Measurements from ENCODE around the gene AMBN. TPM values are rescaled to one million over a fixed set of nuclear protein-coding genes. Genes with fewer than 3 reads are reported as not detected.

AMBN gene
- not detected in 2 replicates for total RNA-seq
- not detected for polyA plus RNA-seq (2012)

DNA sequence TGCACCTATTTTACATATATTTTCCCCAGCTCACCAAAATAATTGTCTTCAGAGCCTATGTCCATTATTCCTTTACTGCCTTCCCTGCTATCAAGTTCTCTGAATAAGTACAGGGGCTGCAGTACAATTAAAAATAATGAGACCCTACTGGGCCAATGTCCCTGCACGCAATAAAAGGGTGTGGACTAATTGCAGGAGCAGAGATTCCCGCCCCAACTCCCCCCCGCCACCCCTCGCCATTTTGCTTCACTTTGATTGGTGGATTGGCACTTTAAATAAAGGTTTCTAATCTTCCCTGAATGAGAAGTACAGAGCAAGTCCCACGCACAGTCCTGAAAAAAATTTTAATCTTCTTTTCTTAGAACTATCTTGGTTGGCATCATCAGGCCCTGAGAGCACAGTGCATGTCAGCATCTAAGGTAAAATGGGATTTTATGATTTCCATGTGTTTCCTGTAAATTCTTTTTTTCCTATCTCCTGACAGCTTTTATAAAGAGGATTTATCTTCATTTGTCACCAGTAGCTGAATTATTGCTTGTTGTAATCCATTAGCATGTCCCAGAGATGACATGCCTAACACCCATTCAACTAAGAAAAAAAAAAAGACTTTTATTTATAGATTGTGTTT is at the start of gene AMBN:
Gene AMBN (plus strand): TSS at position 302 of the 628 bp plus-strand sequence. CDS start 103 bp downstream, at position 405.
- DNase-seq (ENCODE audit: low read depth): no peak

- DNase-seq (ENCODE audit: low read depth): peak; percentile 20
Measured at GRCh38 chr4:70544279-70544868, 47.7 kb upstream of the AMBN start.

DNA sequence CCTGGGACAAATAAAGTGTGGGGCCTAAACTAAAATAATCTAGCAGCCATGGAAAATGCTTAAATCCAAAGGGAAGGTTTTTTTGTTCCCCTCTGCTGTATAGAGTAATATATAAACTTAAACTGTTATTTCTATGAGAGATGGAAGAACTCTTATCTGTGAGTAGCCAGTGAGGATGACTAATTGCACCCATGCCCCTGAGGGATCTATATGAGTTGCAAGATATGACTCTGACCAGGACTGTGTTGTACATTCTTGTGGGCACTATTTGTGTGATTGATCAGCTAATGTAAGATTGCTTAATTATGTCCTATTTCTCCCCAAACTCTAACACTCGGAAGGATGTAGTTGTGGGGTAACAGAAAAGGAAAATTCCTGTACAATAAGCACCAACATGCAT is 35.2 kb upstream of the AMBN start:
- no peak for DNase-seq (ENCODE audit: low read depth)

GRCh38 chr4:70559211-70559830 is 32.7 kb upstream of the AMBN start:
- peak; percentile 68 for DNase-seq (ENCODE audit: low read depth)

DNA sequence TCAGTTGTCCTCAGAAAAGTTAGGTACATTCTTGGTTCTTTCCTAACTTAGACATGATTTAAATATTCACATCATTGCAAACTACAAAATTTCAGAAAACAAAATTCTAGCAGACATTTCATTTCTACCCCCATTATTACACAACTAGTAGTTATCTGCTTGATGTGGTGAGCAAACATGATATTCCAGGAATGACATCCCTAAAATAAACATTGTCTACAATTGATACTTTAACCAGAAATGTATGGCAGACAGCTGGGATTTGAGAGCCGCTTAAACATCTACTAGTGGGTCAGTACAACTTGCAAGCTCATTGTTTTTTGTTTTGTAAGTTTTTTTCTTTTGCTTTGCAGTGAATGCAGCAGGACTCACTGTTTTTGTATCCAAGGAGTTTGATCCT is 32.1 kb upstream of the AMBN start:
- DNase-seq (ENCODE audit: low read depth): no peak

GRCh38 chr4:70564033-70564432 is 28.0 kb upstream of the AMBN start:
- no peak for DNase-seq (ENCODE audit: low read depth)

DNA sequence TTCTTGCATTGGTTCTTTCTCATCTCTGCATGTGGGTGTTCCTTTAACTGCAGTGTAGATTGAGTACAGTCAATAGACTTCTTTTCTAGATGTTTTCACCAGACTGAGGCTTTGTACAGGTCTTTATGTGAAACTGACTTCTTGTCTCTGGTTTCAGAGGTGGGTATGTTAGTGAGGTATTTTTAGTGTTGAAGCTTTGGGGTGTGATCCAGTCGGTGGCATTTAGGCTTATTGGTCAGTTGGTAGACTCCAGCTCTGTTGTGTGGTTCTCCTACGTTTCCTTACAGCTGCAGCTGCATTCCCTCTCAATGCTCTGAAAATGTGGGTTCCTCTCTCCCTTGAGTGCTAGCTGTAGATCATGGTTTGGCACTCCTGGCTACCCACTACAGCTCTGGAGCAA is 21.3 kb upstream of the AMBN start:
- no peak for DNase-seq (ENCODE audit: low read depth)

DNA sequence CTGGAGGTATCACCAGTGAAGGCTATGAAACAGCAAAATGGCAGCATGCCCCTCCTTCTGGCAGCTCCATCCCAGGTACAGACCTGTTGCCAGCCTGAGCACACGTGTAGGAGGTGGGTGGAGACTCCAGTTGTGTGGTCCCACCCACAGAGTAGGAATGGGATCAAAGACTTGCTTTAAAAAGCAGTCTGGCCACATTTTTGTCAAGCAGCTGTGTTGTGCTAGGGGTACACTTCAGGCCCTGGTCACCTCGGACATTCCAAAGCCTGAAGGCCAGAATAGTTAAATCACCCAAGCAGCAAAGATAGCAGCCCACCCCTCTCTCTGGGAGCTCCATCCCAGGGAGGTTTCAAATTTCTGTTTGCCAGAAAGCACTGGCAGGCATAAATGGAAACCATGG is 20.3 kb upstream of the AMBN start:
- DNase-seq (ENCODE audit: low read depth): no peak

DNA sequence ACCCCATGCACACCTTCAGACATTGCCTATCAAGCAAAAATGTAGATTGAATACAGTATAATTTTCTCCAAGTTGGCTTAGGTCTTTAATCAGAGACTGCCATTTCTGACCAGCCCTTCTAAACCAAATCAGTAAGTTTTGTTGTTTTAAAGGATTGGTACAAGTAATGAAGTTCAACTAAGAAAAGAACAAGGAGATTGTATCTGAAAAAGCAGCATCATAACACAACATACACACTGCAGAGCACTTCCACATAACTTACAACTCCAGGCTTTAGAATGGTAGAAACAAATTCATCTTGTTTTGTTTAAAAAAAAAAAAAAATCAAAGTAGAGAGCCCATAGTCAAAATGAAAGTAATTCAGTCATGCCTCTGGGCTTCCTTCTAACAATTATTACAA is 16.1 kb upstream of the AMBN start:
- DNase-seq (ENCODE audit: low read depth): no peak

DNA sequence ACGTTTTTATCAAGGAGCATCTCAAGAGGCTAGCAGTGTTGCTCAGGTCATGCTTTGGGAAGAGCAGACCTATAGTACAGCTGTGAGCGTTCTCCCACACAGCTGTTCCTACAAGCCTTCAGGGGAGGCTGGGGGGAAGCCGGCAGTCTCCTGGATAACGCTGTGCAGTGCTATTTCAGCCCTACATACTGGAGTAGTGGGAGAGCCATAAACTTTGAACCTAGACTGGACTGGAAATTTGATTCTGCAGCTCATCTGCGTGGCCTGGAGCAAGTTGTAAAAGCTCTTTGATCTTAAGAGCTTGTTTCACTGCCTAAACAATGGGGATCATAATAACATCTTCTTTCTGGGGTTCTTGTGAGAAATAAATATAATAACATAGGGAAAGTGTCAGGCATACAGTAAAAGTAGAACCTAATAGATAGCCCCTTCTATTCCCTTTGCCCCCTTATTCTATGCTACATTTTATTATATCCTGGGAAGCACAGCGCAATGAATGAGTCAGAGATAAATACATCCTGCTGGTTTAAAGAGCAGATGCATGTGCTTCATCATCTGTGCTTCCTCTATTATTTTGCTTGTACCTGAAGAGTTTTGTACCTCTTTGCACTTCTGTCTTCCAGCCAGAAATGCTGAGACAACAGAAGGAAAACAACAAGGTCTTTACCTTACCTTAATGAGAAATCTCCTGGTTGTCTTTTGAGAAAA is 14.7 kb upstream of the AMBN start:
- DNase-seq (ENCODE audit: low read depth): no peak

DNA sequence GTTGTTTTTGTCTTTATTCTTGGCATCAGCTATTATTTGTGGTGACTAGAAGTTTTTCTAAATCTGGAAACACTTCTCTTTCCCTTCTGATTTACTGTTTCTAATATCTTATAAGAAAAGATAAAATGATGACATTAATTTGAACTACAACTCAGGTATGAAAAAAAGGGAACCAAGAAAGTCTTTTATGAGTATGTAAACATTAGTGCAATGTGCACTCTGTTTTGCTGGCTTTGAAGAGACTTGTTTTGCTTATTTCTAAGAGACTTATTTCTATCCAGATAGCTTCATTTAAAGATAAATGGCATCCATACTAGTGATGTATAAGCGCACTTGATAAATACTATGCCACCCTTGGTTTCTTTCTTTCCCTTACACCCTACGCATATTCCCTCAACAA is 10.1 kb upstream of the AMBN start:
- no peak for DNase-seq (ENCODE audit: low read depth)

- no peak for DNase-seq (ENCODE audit: low read depth)
Measured at GRCh38 chr4:70583952-70584834, 7.9 kb upstream of the AMBN start.

DNA sequence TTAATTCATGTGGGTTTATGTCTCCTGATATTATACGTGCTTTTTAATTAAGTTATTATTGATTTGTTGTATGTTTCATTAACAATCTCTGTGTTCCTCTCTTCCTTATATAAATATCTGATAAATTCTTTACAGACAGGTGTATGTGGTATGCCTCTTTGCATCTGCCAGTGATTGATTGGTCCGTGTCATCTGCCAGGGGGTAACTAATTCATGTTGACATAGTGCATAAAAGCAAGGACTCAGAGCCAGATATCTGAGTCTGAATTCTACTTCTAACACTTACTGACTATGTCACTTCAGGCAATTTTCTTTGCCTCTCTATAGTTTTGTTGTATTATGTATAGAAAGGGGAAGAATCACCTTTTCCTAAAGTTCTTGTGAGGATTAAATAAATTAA is 5.2 kb upstream of the AMBN start:
- DNase-seq (ENCODE audit: low read depth): no peak

- DNase-seq (ENCODE audit: low read depth): no peak
Measured at GRCh38 chr4:70589785-70590184, 2.3 kb upstream of the AMBN start.

GRCh38 chr4:70594196-70594595 is 2.1 kb downstream of the AMBN start:
- DNase-seq (ENCODE audit: low read depth): no peak

DNA sequence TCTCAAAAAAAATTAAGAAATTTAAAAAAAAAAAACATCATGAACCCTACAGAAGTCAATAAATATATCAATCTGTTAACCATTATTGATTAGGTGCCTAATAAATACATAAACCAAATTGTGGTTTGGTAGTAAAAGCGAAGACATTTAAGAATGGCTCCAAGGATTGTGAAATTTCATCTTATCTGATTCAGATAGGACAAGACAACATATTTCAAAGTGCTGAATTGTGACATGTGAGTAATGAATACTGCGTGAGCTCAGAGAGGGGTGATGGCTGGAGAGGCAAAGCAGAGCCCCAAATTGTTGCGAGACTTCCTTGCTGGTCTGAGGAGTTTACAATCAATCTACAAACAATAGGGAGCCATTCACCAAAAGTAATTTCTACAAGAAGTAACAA is 8.2 kb downstream of the AMBN start:
- DNase-seq (ENCODE audit: low read depth): no peak

DNA sequence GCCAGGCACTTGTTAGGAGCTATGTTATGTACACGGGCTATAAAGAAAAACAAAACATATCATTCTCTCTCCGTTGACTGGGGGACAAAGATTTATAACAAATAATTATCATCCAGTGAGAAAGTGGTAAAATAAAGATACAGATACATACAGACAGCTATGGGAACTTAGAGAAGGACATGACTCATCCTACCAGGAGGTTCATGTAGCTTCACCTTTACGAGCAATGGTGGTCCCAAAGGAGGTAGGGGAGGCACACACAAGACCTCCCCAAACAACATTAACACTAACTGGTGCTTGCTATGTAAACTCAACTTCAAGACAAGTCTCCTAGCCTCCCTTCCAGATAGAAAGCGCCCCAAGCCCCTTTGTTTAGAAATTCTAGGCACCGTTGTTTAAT is 8.9 kb downstream of the AMBN start:
- DNase-seq (ENCODE audit: low read depth): no peak

GRCh38 chr4:70601422-70602039 is 9.5 kb downstream of the AMBN start:
- DNase-seq (ENCODE audit: low read depth): peak; percentile 63

GRCh38 chr4:70603856-70604255 is 11.8 kb downstream of the AMBN start:
- DNase-seq (ENCODE audit: low read depth): no peak

DNA sequence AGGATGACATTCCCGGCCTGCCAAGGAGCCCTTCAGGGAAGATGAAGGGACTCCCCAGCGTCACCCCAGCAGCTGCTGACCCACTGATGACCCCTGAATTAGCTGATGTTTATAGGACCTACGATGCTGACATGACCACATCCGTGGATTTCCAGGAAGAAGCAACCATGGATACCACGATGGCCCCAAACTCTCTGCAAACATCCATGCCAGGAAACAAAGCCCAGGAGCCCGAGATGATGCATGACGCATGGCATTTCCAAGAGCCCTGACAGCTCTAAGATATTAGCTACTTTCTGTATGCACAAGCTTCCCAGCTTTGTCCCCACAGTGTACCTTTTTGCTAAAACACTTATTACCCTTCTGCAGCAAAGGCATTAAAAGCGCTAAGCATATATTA is 14.4 kb downstream of the AMBN start:
- DNase-seq (ENCODE audit: low read depth): no peak

DNA sequence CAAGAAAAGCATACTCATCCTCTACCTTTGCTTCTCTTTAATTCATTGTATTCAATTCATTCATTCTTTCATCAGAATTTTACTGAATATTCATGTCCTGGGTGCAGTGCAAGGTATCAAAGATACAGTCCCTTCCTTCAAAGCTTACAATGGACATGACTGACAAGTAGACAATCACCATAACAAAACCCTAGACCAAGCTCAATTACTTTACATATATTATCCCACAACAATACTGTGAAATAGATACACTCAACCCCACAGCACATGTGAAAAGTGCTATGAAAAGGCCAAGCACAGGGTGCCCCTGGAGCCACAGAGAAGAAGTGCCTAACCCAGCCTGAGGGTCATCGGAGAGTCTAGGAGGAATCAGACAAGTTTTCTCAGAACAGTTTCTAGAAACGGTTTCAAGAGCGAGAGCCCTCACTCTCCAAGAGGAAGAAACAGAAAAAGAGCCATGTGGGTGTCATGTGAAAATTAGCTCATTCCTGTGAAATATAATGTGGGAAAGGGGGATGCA is 15.3 kb downstream of the AMBN start:
- DNase-seq (ENCODE audit: low read depth): no peak

All from myocyte (in vitro differentiated cells).